Head of caudate nucleus (tissue), 42 donors: ENCODE results near the gene EPS15.
A peak's percentile ranks its signal among the peaks of the same experiment; 100 is the strongest.
"Not testable (repeated sequence)": the region's sequence is repeated elsewhere in the genome, so short reads cannot be mapped to it uniquely, and the experiment has no call there.

Experiments
- DNase-seq, 42 donors: peaks; one replicate each; pipeline versions ENCODE4 v3.0.0 to v3.0.0-alpha.2; 2020 to 2021; ENCODE audit warnings: mixed read lengths in 7 of 42
- intact Hi-C: fragments of 100-400 bp; cut with DNase I; formaldehyde crosslinking; loops from one replicate; pipeline ENCODE4 v1.15.0; 2022

Gene EPS15

GRCh38 chr1:51518033-51518585 is 957 bp downstream of the EPS15 start:
- DNase-seq, result peak in 34 of 42 donors; percentile 8 to 76 (median 39)
- intact Hi-C loops, result no loop called here

- DNase-seq, result peak in 3 of 42 donors; percentile 20 to 40 (median 23)
- intact Hi-C loops, result no loop called here
Observed at GRCh38 chr1:51517361-51518032, 1.6 kb downstream of the EPS15 start.

DNA sequence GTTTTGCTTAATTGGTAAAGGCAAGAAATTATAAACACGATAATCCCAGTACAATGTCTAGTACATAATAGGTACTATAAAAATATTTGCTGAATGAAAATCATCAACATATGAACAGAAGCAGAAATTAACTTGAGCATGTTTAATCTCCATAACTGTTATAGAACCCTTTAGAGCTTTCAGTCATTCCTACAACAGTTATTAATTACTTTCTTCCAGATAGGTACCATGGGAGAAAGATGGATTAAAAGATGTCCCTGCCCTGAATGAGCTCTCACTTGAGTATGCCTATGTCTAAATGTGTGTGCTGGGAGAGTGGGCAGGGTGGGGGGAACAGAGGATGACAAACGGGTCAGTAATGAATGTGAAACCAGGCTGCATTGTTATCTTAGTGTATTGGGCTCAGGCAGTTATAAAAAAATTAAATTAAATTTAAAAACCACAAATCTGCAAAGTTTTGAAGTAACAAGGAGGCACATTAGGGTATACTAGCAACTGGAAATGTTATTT is 2.4 kb downstream of the EPS15 start:
- intact Hi-C loops, result no loop called here
- no peak for DNase-seq

DNA sequence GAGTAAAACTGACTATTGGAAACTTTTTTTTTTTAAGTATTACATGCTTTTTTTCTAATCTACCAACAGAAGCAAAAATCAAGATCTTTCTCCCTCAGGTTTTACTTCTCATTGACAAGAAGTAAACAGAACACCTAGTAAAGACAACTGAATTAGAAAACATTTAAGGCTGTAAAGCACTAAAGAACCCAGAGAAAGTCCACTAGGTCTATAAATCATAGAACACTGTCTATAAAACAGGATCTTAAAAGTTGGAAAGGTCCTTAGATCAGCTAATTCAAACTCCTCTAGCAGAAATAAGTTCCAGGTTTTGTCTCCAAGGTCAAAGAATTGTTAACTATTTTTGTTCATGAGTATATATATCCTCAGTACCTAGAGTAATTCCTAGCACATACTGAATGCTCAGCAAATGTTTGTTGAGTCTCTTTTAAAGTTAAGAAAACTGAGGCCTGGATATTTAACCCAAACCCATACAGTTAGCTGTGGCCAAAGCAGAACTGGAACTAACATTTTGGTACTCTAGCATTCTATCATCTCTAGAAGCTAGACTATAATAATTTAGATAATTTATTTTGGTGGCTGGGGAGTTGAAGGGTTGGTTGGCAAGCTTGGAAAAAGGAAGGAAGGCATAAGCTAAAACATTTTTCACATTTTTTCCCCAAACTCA is 3.0 kb downstream of the EPS15 start:
- intact Hi-C loops, result no loop called here
- no peak for DNase-seq

- intact Hi-C loops, result no loop called here
- no peak for DNase-seq
Observed at GRCh38 chr1:51515312-51515960, 3.6 kb downstream of the EPS15 start.

DNA sequence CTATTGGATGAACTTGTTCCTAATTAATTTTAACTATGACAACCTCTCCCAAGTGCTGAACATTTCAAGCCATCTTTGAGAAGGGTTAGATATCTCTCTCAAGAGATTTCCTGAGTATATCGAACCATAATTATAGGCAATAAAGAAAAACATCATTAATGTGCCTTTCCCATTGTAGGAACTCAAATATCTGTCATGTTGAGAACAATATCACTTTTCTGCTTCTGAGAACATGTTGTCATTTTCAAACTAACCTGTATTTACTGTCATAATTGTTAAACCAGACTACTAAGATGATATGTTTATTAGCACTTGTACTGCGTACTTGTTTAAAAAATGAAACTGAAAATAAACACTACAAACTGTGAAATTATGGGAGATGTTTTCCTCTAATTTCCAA is 4.3 kb downstream of the EPS15 start:
- intact Hi-C loops, result no loop called here
- DNase-seq, result no peak

DNA sequence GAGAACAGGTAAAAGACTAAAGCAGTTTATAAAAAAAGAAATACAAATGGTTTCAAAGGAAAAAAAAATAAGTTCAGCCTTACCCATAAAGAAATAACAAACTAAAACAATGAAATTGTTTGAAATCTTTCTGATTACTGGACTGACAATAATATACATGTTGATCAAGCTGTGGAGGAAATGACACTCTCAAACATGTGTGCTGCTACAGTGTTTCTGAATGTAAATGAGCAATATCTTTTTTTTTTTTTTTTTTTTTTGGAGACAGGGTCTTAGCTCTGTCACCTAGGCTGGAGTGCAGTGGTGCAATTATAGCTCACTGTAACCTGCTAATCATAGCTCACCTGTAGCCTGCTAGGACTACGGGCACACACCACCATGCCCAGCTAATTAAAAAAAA is 6.5 kb downstream of the EPS15 start:
- intact Hi-C loops, result no loop called here
- DNase-seq, result no peak

GRCh38 chr1:51512120-51512519 is 6.9 kb downstream of the EPS15 start:
- intact Hi-C loops, result no loop called here
- no peak for DNase-seq

DNA sequence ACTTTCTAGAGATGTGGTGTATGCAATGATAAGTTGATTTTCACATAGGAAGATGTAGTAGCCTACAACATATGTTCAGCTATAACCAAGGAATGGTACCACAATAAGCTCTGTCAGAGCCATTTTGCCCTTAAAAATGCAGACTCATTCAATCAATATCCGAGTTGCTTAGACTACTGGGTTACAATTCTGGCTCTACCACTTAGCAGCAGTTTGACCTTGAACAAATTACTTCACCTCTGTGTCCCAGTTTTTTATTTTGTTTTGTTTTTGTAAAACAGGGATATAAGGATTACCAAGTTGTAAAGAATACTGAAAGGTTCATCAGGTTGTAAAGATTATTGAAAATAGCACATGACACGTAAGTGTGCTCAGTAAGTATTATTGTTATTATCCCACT is 9.3 kb downstream of the EPS15 start:
- no peak for DNase-seq
- intact Hi-C loops, result no loop called here

GRCh38 chr1:51506537-51506936 is 12.5 kb downstream of the EPS15 start:
- DNase-seq, result peak in 1 of 42 donors; percentile 13
- intact Hi-C loops, result no loop called here

- intact Hi-C loops, result no loop called here
- no peak for DNase-seq
Observed at GRCh38 chr1:51504806-51505525, 14.1 kb downstream of the EPS15 start.

- intact Hi-C loops, DNase-seq: not testable (repeated sequence)
Observed at GRCh38 chr1:51501218-51501630, 17.8 kb downstream of the EPS15 start.

DNA sequence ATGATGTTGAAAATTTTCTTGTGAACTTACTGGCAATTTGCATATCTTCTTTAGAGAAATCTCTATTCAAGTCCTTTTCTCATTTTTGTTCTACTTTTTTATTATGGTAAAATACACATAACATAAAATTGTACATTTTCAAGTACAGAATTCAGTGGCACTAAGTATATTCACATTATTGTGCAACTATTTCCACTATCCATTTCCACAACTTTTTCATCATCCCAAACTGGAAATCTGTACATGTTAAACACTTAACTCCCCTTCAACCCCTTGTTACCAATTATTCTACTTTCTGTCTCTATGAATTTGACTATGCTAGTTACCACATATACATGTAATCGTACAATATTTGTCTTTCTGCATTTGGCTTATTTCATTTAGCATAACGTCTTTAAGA is 19.4 kb downstream of the EPS15 start:
- intact Hi-C loops, result no loop called here
- DNase-seq, result no peak

GRCh38 chr1:51498924-51499323 is 20.1 kb downstream of the EPS15 start:
- no peak for DNase-seq
- intact Hi-C loops, result no loop called here

GRCh38 chr1:51497340-51497739 is 21.7 kb downstream of the EPS15 start:
- intact Hi-C loops, result no loop called here

GRCh38 chr1:51494138-51494830 is 24.8 kb downstream of the EPS15 start:
- intact Hi-C loops, result no loop called here
- no peak for DNase-seq

More at GRCh38 chr1:51497340-51497739, 21.7 kb downstream of the EPS15 start:
- DNase-seq, result no peak

DNA sequence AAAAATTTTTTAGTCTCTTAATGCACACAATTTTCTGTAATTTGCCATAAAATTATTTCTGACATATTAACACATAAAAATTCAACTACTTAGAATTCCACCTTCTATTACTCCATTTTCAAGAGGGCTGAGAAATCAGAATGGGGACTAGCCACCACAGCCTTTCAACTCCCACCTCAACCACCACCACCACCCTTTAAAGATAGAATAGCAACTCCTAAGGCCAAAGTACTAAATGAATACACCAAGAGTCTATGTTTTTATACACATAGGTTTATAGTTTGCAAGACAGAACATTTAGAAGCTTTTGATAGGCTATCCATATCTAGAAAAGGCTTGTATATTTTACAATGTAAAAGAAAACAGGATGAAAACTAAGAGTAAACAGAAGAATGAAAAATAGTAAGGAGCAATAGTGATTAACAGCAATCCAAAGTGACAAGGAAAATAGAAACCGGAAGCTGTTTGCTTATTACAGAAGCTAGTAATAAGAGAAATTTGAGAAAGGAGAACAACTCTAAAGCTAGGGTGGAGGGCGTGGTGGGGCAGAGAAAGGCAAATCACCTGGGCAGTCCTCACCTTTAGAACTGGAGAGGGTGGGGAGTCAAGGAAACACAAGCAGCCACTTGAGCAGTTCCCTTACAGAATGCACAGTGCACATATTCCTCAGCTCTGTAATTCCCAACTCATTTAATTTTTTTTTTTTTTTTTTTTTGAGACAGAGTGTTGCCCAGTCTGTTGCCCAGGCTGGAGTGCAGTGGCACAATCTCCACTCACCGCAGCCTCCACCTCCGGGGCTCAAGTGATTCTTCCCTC is 27.7 kb downstream of the EPS15 start:
- no peak for DNase-seq
- intact Hi-C loops, result no loop called here

- intact Hi-C loops, result no loop called here
- no peak for DNase-seq
Observed at GRCh38 chr1:51489472-51489871, 29.6 kb downstream of the EPS15 start.
